Stomach (tissue), 9 donors: ENCODE measurements around the gene RNF215. TPM values are rescaled to one million over a fixed set of nuclear protein-coding genes. Genes with fewer than 3 reads are reported as not detected.

Experiments used
- DNase-seq, 2 donors: peaks; one replicate each; pipeline versions ENCODE4 v3.0.0 to v3.0.0-alpha.2; 2013 to 2019
- H3K27ac ChIP-seq, 5 donors: fragments of 200-600 bp in 4 of 5; sonication (generic) in 4 of 5; one replicate each; pipeline ENCODE4 v1.5.1; 2013 to 2019; ENCODE audit warnings: mild to moderate bottlenecking in 1 of 5, moderate library complexity in 1 of 5
- H3K27me3 ChIP-seq, 3 donors: fragments of 200-600 bp; sonication (generic); one replicate each; pipeline ENCODE4 v1.5.1; 2017 to 2019; ENCODE audit warnings: mixed run types in 1 of 3
- H3K36me3 ChIP-seq, 4 donors: fragments of 200-600 bp; sonication (generic); 1 replicate in 3 of 4; 2 replicates in 1 of 4; pipeline ENCODE4 v1.5.1; 2016 to 2019
- H3K4me1 ChIP-seq, 4 donors: fragments of 200-600 bp; sonication (generic); one replicate each; pipeline ENCODE4 v1.5.1; 2016 to 2019
- H3K4me3 ChIP-seq, 4 donors: fragments of 200-600 bp; sonication (generic) in 3 of 4; one replicate each; pipeline ENCODE4 v1.5.1; 2016 to 2019; ENCODE audit warnings: mild to moderate bottlenecking in 1 of 4
- H3K9me3 ChIP-seq, 4 donors: fragments of 200-600 bp; sonication (generic); one replicate each; pipeline ENCODE4 v1.5.1; 2016 to 2019
- CTCF ChIP-seq, 7 experiments: fragments of 450-650 bp in 4 of 7; fragments of 200-600 bp in 3 of 7; sonication (generic) in 3 of 7; IDR thresholded peaks; one replicate each; pipeline ENCODE4 v1.5.1; 2016 to 2019; ENCODE audit warnings: antibody characterized with exemption in 7 of 7, control low read depth in 2 of 7, mild to moderate bottlenecking in 1 of 7
- EP300 ChIP-seq: sonication (generic); formaldehyde crosslinking; IDR thresholded peaks from one replicate; pipeline ENCODE4 v1.6.1; 2017; ENCODE audit warnings: antibody characterized with exemption
- POLR2A ChIP-seq, 4 donors: fragments of 450-650 bp; IDR thresholded peaks; one replicate each; pipeline ENCODE4 v1.6.1; 2016; ENCODE audit warnings: antibody characterized with exemption in 4 of 4, control low read depth in 2 of 4, mild to moderate bottlenecking in 1 of 4, moderate library complexity in 1 of 4
- POLR2AphosphoS5 ChIP-seq, 3 donors: sonication (generic); formaldehyde crosslinking; IDR thresholded peaks; one replicate each; pipeline ENCODE4 v1.6.1; 2016; ENCODE audit warnings: antibody characterized with exemption in 3 of 3
- WGBS, 5 donors: extraction: QIAGEN DNeasy Blood & Tissue Kit in 3 of 5; methylation state at CpG; one replicate each; pipeline versions ENCODE4 v1.1.5 to v1.1.7; 2013 to 2018; 5-methylcytosine and 5-hydroxymethylcytosine counted together
- intact Hi-C: fragments of 100-400 bp; cut with DNase I; formaldehyde crosslinking; loops from one replicate; pipeline ENCODE4 v1.15.1; 2023; ENCODE audit warnings: low total_unique reads
- polyA plus RNA-seq, 3 donors: library from polyadenylated mRNA; stranded (reverse); fragments of 200-250 nt; gene quantifications; one replicate each; pipeline ENCODE4 v1.2.3, GENCODE V29; 2013
- total RNA-seq, 5 donors: library from RNA; depleted of rRNA; stranded (reverse); fragments of >200 nt; gene quantifications; one replicate each; pipeline versions ENCODE4 v1.1.0 to v1.2.3, GENCODE V29; 2014 to 2016
- donor health status: healthy with polysubstance abuse.
- donor health status: Bipolar disorder and iron deficiency.
- donor health status: healthy.

RNF215 gene
- total and polyA plus RNA-seq, 8 donors = 3.6 to 29.4 (median 7.3) TPM

GRCh38 chr22:30432096-30432495, 44.9 kb upstream of the RNF215 start:
- intact Hi-C loops = no loop called here
- H3K36me3 ChIP-seq = peaks cover 0 to 13% (median 8%) of the 10 kb centered on the region in 4 donors
- H3K9me3 ChIP-seq = no peaks in the 10 kb centered on the region
- WGBS, 5 donors = 77 to 96% (median 87%) methylated on average over 1 to 4 of the region's 4 CpGs
- TF ChIP-seq POLR2A (IDR thresholded peaks at IDR 0.05) (no peak), EP300 (no peak), CTCF (IDR thresholded peaks at IDR 0.05) (no peak), POLR2AphosphoS5 (IDR thresholded peaks at IDR 0.05) (no peak)
- H3K27me3 ChIP-seq = no peaks in the 10 kb centered on the region
- DNase-seq = no peak
- H3K27ac ChIP-seq = no peak overlapping the region
- no peak overlapping the region for H3K4me3 ChIP-seq
- peaks cover 0 to 2% (median 1%) of the 10 kb centered on the region in 4 donors for H3K4me1 ChIP-seq

GRCh38 chr22:30430933-30431332, 43.7 kb upstream of the RNF215 start:
- WGBS, 5 donors = 77 to 92% (median 83%) methylated on average over 3 to 4 of the region's 4 CpGs

GRCh38 chr22:30429887-30430286, 42.7 kb upstream of the RNF215 start:
- H3K4me1 ChIP-seq = peaks cover 4 to 24% (median 23%) of the 10 kb centered on the region in 4 donors
- WGBS, 5 donors = 50 to 72% (median 61%) methylated on average over 4 of the region's 4 CpGs
- no peak overlapping the region for H3K4me3 ChIP-seq
- H3K36me3 ChIP-seq = peaks cover 0 to 13% (median 8%) of the 10 kb centered on the region in 4 donors
- intact Hi-C loops = loop anchor here (5.0 kb wide), 1 partner anchor 38 kb away; no protein-coding TSS in a partner anchor
- no peaks in the 10 kb centered on the region for H3K9me3 ChIP-seq
- H3K27ac ChIP-seq = no peak overlapping the region
- TF ChIP-seq POLR2A (IDR thresholded peaks at IDR 0.05) (no peak), POLR2AphosphoS5 (IDR thresholded peaks at IDR 0.05) (no peak), CTCF (IDR thresholded peaks at IDR 0.05) (no peak), EP300 (no peak)
- no peaks in the 10 kb centered on the region for H3K27me3 ChIP-seq
- DNase-seq = no peak

More at GRCh38 chr22:30430933-30431332, 43.7 kb upstream of the RNF215 start:
- H3K36me3 ChIP-seq = peaks cover 0 to 13% (median 8%) of the 10 kb centered on the region in 4 donors
- no peaks in the 10 kb centered on the region for H3K27me3 ChIP-seq
- peaks cover 0 to 14% (median 13%) of the 10 kb centered on the region in 4 donors for H3K4me1 ChIP-seq
- H3K27ac ChIP-seq = no peak overlapping the region
- H3K4me3 ChIP-seq = no peak overlapping the region
- DNase-seq = no peak
- TF ChIP-seq EP300 = no peak
- TF ChIP-seq CTCF (IDR thresholded peaks at IDR 0.05) = no peak
- no peak for TF ChIP-seq POLR2A (IDR thresholded peaks at IDR 0.05)
- TF ChIP-seq POLR2AphosphoS5 (IDR thresholded peaks at IDR 0.05) = no peak
- no peaks in the 10 kb centered on the region for H3K9me3 ChIP-seq
- intact Hi-C loops = no loop called here

GRCh38 chr22:30427871-30428270, 40.7 kb upstream of the RNF215 start:
- TF ChIP-seq EP300 = no peak
- TF ChIP-seq POLR2A (IDR thresholded peaks at IDR 0.05) = no peak
- no peak for TF ChIP-seq POLR2AphosphoS5 (IDR thresholded peaks at IDR 0.05)
- TF ChIP-seq CTCF (IDR thresholded peaks at IDR 0.05) = no peak
- H3K27ac ChIP-seq = no peak overlapping the region
- WGBS, 5 donors = 76 to 97% (median 80%) methylated on average over 1 of the region's 1 CpG

More at GRCh38 chr22:30427871-30428270, 40.7 kb upstream of the RNF215 start:
- Histone ChIP-seq H3K36me3 (peaks cover 0 to 13% (median 8%) of the 10 kb centered on the region in 4 donors), H3K4me1 (peaks cover 16 to 38% (median 37%) of the 10 kb centered on the region in 4 donors), H3K27me3 (no peaks in the 10 kb centered on the region), H3K9me3 (no peaks in the 10 kb centered on the region), H3K4me3 (no peak overlapping the region)
- DNase-seq = no peak
- intact Hi-C loops = loop anchor here (5.0 kb wide), 1 partner anchor 36 kb away; no protein-coding TSS in a partner anchor
